LHCN-M2 (cell line): Measurements from ENCODE around the gene FOXO4. TPM values are rescaled to one million over a fixed set of nuclear protein-coding genes. Genes with fewer than 3 reads are reported as not detected.

Experiments
- DNase-seq: peaks from one replicate; pipeline ENCODE4 v3.0.0-alpha.2; 2012; ENCODE audit warnings: low read depth
- total RNA-seq: library from RNA; depleted of rRNA; stranded (reverse); fragments of >200 nt; gene quantifications from 2 replicates; pipeline ENCODE4 v1.2.3, GENCODE V29; 2014

Gene FOXO4
- total RNA-seq, 1 experiment from 2014 or later, result 2.2 TPM

DNA sequence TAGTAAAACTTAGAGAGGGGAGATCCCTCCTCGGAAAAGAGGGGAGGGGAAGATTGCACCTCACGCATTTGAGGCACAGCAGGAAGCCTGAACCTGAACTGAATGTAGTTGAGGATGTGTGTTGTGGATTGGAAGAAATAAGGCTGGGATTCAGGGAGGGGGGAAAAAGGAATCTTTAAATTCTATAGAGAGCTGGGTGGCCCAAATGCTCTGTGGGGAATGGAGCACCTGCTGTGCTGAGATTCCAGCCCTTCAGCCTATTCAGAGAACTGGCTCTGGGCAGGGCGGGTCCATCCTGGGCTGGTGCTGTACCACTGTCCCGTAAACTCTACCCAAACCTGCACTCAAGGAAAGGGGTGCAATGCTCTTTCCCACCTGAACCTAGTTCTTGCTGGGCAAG is 4.1 kb downstream of the FOXO4 start:
- no peak for DNase-seq

DNA sequence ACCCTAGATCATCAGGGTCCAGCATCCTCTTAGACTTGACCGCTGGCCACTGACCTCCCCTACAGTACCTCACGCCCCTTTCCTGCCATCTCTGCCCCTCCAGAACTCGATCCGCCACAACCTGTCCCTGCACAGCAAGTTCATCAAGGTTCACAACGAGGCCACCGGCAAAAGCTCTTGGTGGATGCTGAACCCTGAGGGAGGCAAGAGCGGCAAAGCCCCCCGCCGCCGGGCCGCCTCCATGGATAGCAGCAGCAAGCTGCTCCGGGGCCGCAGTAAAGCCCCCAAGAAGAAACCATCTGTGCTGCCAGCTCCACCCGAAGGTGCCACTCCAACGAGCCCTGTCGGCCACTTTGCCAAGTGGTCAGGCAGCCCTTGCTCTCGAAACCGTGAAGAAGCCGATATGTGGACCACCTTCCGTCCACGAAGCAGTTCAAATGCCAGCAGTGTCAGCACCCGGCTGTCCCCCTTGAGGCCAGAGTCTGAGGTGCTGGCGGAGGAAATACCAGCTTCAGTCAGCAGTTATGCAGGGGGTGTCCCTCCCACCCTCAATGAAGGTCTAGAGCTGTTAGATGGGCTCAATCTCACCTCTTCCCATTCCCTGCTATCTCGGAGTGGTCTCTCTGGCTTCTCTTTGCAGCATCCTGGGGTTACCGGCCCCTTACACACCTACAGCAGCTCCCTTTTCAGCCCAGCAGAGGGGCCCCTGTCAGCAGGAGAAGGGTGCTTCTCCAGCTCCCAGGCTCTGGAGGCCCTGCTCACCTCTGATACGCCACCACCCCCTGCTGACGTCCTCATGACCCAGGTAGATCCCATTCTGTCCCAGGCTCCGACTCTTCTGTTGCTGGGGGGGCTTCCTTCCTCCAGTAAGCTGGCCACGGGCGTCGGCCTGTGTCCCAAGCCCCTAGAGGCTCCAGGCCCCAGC is 5.2 kb downstream of the FOXO4 start:
- no peak for DNase-seq

DNA sequence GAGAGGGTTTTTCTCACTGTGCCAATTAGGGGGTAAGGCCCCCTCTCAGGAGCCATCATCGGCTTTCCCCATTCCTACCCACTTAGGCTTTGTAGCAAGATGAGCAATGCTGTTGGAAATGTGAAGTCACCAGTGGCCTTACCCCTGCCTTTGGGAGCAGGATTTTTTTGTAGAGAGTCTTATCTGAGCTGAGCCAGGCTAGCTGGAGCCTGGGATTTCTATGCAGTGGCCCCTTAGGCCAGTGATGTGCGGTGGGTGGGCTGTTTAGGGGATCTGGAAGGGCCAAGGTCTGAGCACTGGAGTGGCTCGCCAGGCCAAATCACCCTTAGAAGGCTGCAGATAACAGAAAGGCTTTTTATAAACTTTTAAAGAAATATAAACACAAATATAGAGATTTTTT is 6.6 kb downstream of the FOXO4 start:
- DNase-seq, result no peak

DNA sequence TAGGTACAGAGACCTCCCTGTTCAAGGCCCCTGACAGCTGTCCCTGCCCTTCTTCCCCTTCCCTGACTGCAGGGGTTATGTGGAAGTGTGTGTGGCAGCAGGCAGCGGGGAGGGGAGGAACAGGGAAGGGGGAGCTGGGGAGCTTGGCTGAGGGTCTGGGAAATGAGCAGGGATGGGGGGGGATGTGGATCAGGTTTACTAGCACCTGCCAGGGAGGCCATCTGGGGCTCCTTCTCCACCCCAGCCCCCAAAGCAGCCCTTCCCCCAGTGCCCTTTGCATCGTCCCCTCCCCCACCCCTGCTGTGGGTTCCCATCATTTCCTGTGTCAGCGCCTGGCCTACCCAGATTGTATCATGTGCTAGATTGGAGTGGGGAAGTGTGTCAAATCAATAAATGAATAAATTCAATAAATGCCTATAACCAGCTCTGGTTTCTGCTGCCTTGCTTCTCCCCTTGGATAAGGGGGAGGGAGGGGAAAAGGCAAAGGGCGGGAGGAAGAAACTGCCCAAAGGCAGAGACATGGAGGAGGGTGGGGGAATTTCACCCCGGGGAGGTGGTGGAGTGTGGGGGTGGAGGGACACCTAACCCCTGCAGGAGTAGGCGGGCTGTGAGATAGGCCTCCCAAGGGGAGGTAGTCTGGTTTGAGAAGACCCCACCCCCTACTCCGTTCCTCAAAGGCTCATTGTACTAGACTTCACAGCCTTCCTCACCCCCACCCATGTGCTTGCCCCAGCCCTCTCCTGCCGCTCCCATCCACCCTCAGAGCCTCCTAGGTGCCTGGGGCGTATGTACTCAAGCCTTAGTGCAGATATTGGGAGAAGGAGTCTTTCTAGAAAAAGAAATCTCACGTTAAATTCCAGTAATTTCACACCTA is 7.7 kb downstream of the FOXO4 start:
- no peak for DNase-seq

DNA sequence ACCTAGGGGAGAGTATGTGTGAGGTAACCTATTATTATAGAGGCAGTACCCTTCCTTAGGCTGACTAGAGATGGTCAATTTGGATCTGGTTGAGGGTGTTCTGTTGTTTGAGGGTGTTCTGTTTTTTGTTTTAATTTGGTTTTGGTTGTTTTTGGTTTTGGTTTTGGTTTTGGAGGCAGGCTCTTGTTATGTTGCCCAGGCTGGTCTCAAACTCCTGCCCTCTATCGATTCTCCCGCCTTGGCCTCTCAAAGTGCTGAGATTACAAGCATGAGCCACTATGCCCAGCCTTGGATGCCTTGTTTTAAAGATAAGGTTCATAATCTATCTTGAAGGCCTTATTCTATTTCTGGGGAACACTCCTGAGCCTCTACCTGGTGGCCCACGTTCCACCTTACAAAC is 10.0 kb downstream of the FOXO4 start:
- DNase-seq, result no peak

DNA sequence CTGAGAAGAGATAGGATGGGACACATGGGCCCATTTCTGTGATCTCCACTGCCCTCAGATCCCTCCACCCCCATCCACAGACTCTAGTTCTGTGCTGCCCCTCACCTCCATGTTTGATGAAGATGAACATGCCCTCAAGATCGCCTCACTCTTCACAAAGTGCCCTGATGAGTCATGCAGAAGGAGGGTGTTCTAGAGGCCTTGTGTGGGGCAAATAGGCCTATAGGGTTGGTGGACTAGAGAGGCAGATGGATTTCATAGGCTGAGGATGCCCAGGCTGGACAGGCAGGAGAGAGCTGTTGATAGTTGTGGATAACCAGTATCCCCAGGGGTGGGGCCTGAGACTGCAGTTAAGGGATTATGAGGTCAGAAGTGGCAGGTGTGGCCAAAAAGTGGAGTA is 10.8 kb downstream of the FOXO4 start, which contains the start of gene CXorf65:
TSS of gene CXorf65 (minus strand) at position 314 of the 400 bp plus-strand sequence. CDS start at position 130, 184 bp downstream.
- DNase-seq, result no peak

DNA sequence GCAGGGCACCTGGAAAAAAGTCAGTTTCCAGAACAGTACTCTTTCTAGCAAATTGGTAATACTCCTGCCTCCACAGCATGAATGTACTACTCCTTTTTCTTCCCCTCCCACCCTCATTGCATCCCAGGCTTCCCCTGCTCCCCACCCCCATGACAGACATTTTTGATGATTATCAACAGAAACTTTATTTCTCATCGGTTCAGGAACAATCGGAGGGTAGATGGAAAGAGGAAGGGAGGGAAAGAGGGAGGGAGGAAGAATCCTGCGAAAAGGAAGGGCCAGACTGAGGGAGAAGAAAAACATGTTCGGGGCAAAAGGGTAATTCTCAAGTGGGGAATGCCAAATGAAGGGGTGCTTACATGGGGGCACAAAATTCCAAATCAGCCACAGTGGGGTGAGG is 11.6 kb downstream of the FOXO4 start:
- DNase-seq, result no peak

DNA sequence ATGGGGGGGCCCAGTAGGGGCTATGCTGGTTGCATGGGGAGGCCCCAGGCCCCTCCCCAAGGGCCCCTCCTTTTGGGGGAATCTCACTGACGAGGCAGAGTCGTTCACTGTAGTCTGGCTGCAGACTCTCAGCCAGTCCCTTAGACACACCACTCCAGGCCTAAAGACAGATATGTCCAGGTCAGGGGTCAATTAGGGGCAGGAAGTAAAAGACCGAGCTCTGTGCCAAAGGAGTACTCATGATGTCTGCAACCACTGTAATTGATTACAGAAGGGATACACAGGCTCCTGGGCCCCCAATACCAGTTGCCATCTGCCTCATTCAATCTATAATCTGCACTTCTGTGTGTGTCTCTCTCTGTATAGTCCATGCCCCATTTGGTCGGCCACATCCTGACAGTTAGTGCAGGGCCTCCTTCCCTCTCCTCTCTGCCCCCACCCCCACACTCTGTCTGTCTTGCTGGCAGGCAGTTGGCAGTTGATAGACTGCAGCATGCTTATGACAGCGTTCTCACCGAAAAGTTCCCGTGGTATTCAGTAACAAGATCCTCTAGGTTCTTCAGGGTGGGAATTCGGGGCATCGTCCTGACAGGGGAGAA is 12.2 kb downstream of the FOXO4 start:
- DNase-seq, result no peak

DNA sequence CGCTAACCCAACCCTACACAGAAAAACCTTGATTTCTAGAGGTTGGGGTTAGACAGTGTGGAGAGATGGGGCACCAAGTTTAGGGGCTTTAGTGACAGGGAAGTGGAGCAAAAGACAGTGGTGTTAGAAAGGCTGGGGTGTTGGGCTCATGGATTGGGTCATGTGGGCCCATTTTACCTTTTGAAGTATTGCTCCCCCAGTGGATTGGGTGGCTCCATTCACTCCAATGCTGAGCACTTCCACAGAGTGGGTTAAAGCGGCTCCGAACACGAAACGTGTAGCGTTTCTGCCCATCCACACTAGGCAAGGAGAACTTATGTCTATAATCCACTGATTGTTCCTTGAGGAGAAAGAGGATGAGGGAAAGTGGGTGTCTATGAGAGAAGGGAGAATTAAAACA is 13.4 kb downstream of the FOXO4 start:
- DNase-seq, result no peak

DNA sequence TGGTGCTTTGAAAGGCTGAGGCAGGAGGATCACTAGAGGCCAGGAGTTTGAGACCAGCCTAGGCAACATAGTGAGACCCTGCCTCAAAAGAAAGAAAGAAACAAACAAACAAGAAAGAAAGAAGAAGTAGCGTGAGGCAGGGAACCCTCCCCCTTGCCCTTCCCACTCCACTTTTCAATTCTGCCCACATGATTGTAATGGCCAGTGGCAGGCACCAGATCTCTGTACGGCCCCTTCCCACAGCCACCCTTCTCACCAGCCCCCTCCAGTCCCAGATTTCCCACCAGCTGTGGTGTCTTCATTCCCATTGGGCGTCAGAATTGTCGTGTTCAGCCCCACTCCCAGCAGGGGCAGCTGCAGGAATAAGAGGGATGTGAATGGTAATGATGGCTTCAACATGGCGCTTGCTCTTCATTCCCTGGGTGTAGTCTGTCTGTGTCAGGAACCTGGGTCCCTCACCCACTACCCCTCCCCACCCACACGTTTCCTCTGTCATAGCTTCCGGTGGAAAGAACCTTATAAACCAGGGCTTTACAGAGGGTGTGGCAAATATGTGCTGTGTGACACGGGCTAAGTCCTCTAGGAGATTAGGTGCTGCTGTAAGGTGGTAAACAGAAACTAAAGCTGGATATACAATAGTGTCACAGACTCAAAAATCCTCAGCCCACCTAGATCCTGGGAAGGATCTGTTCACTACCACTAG is 15.6 kb downstream of the FOXO4 start, which contains the start of gene IL2RG:
TSS of gene IL2RG (minus strand) at position 437 of the 703 bp plus-strand sequence. CDS start at position 399, 38 bp downstream.
- no peak for DNase-seq

DNA sequence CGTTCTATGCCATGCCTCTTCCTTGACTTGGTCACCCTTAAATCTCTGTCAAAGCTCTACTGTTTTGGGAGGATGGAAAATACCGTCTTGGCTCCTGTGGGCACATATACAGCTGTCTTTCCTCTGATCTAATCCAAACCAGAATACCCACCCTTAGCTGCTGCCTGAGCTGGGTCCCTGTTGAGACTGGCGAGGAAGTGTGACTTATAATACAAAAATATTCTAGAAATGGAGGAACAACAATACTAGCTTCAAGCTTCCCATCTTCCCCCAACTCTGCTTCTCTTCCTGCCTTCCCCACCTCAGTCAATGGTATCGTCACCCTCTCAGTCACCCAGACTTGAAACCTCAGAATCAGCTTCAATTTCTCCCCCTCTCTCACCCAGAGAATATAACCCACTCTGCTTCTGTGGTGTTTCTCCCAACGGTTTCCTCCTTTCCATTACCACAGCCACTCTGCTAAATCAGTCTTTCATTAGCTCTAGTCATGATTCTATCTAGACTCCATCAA is 16.3 kb downstream of the FOXO4 start:
- no peak for DNase-seq

DNA sequence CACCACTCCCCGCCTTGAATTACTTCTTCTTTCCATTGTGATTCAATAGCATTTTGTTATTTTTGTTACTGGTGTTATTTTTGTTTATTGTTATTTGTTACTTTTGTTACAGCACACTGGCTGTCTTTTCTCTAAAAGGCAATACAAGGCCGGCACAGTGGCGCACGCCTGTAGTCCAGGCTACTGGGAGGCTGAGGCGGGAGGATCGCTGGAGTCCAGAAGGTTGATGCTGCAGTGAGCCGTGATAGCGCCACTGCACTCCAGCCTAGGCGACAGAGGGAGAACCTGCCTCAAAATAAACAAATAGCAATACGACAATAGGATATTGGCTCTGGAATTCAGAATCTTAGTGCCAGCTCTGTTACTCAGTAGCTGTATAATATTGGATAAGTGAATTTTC is 21.7 kb downstream of the FOXO4 start:
- no peak for DNase-seq

DNA sequence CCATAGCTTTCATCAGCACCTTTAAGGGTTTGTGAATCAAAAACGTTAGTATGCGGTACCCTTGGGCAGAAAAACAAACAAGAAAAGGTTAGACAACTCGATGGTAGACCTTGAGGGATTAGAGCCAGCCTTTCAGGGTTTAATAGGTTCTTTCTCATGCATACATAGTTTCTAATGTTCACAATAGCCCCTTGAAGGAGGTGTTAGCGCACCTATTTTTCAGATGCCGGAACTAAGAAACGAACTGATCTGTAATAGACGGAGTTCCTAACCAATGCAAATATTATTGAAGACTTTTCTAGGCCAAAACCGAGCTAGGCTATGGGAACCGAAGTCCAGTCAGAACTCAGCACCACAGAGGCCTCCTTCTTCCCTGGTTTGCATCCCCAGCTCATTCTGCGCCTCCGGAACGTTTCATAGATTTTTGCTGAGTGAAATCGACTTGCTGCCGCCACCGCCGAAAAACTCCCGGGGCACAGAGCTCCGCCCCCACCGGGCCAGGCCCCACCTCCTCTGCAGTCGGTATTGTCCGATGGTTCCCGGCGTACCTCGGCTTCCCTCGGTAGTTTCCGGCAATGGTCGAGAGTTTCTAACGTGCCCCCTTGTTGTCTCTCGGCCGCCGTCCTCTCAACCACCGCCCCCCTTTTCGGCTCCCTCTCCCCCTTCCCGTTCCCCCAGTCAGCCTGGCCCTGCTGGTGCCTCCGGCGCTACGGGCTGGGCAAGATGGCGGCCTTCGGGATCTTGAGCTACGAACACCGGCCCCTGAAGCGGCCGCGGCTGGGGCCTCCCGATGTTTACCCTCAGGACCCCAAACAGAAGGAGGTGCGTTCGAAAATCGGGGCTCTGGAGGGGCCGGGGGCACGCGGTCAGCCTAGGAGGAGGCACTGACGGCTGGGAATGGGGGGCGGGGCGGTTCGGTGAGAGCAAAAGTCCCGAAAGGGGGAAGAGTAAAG is 22.7 kb downstream of the FOXO4 start, which contains the start of gene MED12:
TSS of gene MED12 (plus strand) at position 565 of the 953 bp plus-strand sequence. CDS start at position 724, 159 bp downstream.
- peak; percentile 75 for DNase-seq

DNA sequence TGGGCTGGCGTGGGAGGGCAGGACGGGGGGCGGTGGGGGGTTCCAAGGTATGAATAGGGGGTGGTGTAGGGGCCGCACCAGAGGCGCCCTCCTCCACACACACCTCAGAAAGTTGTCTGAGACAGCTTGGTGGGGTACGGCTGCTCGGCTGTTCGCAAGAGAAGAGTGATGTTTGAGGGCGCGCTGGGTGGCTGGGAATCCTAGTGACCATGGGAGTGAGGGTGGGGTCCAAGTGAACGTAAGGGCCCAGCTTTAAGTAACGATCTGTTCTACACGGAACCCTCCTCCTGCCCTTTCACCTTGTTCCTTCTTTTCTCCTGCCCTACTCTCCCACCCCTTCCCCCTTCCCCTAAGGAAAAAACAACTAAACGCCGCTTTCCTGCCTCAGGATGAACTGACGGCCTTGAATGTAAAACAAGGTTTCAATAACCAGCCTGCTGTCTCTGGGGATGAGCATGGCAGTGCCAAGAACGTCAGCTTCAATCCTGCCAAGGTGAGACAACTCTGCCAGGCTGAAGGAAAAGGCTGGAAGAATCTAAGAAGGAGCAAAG is 23.4 kb downstream of the FOXO4 start:
- no peak for DNase-seq

DNA sequence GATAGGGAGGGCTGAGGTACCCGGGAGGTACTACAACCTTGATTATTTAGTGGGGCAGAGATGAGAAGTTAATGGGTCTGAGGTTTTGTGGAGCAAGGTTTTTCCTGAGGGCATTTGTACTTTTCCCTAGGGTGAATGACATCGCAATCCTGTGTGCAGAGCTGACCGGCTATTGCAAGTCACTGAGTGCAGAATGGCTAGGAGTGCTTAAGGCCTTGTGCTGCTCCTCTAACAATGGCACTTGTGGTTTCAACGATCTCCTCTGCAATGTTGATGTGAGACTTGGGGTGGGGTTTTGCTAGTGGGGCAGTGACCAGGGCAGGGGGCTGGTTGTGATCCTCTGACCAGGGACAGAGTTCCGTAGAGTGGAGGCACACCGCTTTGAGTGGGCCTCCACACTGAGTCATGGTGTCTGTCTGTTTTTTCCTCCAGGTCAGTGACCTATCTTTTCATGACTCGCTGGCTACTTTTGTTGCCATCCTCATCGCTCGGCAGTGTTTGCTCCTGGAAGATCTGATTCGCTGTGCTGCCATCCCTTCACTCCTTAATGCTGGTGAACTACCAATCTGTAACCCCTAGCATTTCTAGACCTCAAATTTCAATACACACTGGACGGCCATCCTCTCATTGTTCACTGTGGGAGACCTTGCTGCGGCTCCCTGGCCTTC is 32.6 kb downstream of the FOXO4 start:
- DNase-seq, result peak; percentile 58

DNA sequence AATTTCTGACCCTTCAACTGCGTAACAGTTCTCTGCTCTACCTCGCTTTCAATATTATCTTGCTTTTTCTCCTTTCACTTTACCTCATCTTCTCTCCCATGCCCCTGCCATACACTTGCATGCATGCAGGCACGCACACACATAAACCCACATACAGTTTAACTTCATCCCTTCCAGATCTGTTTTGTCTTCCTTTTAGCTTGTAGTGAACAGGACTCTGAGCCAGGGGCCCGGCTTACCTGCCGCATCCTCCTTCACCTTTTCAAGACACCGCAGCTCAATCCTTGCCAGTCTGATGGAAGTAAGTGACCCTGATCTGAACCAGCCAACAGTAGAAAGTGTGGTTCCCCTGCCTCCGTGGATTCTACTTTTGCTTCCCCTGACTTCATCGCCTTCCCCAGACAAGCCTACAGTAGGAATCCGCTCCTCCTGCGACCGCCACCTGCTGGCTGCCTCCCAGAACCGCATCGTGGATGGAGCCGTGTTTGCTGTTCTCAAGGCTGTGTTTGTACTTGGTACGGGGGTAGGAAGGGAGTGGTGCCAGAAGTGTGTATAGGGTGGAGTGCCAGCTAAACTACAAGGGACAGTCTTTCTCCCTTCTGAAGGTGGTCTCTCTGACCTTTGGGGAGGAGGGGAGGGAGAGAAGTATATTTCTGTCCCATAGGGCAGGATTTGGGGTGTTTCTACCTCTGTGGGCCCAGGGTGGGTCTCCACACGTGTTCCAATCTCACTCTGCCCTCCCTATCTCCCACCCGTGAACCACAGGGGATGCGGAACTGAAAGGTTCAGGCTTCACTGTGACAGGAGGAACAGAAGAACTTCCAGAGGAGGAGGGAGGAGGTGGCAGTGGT is 33.5 kb downstream of the FOXO4 start:
- peak; percentile 42 for DNase-seq

DNA sequence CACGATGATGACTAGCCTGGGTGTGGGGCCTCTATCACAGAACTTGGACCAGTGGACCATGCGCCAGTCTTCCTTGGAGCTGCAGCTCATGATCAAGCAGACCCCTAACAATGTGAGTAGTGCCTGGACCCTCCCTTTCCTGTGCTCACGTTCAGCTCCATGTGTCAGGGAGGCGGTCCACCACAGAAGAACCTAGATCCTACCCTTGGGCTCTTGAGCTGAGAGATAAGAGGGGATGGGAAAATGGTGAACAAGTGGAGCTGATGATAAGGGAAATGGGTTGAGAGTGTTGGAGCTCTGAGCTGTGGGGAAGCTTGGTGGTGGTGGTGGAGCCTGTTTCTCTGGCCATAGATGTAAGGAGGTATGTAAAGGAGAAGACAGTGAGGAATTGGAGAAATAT is 35.9 kb downstream of the FOXO4 start:
- no peak for DNase-seq

DNA sequence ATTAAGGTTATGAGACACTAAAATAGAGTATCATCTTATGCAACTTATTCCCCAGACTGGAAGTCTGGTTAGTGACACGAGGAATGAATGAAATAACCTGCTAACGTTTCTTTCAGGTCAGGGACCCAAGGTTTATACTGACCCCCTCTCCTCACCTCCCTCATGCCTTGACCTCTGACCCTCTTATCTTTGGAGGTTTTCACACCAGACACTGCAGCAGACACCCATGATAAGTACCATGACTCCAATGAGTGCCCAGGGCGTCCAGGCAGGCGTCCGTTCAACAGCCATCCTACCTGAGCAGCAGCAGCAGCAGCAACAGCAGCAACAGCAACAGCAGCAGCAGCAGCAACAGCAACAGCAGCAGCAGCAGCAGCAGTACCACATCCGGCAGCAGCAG is 44.8 kb downstream of the FOXO4 start:
- no peak for DNase-seq
